ENCODE measurements around the gene SPRED2.

- TF ChIP-seq ZFP3 (CRISPR knock-in tag; IDR thresholded peaks at IDR 0.05) (no peak), CSRNP3 (CRISPR knock-in tag; IDR thresholded peaks at IDR 0.05) (no peak), ZFP30 (CRISPR knock-in tag; IDR thresholded peaks at IDR 0.05) (no peak), ZNF8 (CRISPR knock-in tag; IDR thresholded peaks at IDR 0.05) (no peak), TSHZ2 (CRISPR knock-in tag; IDR thresholded peaks at IDR 0.05) (no peak)
Measured at GRCh38 chr2:65456064-65456463, 23.7 kb upstream of the SPRED2 start.

All from SK-N-SH treated with all-trans-retinoic acid at 6 μM for 48 hours (cell line).